Measurements from ENCODE around the gene SCNN1G. TPM values are rescaled to one million over a fixed set of nuclear protein-coding genes. Genes with fewer than 3 reads are reported as not detected.

The SCNN1G gene
- total and polyA plus RNA-seq, 4 donors: not detected

DNA sequence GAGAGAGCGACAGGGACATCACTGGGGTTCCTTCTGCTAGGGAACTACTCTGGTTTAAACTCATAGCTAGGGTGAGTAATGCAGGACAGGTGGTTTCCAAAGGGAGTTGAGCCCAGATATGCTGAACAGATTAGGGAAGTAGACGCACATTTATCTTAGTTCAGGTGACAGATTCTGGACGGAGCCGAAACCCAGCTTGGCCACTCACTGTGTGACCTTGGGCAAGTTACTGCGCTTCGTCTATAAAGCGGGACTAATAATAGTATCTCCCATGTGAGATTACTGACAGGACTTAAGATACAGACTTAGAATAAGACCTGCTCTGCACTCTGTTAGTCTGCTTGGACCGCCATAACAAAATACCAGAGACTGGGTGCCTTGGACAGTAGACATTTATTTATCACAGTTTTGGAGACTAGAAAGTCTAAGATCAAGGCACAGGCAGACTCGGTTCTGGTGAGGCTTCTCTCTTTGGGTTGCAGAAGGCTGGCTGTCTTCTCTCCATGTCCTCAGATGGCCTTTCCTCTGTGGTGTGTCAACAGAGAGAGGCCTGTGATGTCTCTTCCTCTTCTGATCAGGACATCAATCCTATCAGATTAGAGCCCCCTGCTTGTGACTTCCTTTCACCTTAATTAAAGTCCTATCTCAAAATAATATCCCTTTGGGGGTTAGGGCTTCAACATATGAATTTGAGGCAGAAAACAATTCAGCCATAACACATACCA, 12.1 kb downstream of the SCNN1G start:
- no peak for DNase-seq (ENCODE audit: low spot score)
- Histone ChIP-seq H3K36me3 (ENCODE audit: control insufficient read depth in 4 of 4, insufficient read depth in 3 of 4, low read depth in 1 of 4, low read length in 3 of 4) (no peaks in the 10 kb centered on the region), H3K4me3 (ENCODE audit: low read depth in 1 of 3, low read length in 3 of 3) (no peak overlapping the region), H3K9me3 (ENCODE audit: control insufficient read depth in 4 of 4, low read length in 3 of 4) (no peaks in the 10 kb centered on the region), H3K27me3 (ENCODE audit: control insufficient read depth in 4 of 4, insufficient read depth in 4 of 4, low read length in 3 of 4) (peaks cover 0 to 4% (median 0%) of the 10 kb centered on the region in 4 donors), H3K4me1 (ENCODE audit: control insufficient read depth in 4 of 4, insufficient read depth in 4 of 4, low read length in 3 of 4) (no peaks in the 10 kb centered on the region), H3K27ac (ENCODE audit: low read depth in 1 of 2, low read length in 2 of 2) (no peak overlapping the region), H3K9ac (ENCODE audit: low read depth in 1 of 2, low read length in 2 of 2) (no peak overlapping the region)
- no peak for TF ChIP-seq HNF4G (IDR thresholded peaks at IDR 0.05)
- peak in 1 of 2 donors; percentile 6 for TF ChIP-seq RXRA (IDR thresholded peaks at IDR 0.05)
- WGBS: 73% methylated on average over 9 of the region's 9 CpGs

DNA sequence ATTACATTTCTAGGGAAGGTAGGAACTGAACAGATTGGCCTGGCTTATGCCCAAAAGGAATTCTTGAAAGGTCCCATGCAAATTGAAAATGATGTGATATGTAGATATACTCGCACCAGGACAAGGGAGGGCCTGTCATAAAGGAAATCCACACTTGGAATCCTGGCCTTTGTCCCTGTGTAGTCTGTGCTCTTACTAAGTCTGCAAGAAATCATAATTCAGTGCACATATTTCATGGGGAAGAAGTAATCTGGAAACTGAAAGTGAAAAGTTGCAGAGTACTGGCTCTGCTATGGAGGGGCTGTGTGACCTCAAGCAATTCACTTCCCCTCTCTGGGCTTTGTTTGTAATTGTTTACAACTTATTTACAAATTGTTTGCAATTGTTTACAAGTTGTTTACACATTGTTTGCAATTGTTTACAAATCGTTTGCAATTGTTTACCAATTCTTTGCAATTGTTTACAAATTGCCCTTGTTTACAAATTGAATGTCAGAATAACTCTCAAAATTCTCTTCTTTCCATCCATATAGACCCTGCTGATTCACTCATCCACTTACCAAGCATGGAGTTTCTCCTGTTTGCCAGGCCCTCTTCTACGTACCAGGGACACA, 12.9 kb downstream of the SCNN1G start:
- Histone ChIP-seq H3K9ac (ENCODE audit: low read depth in 1 of 2, low read length in 2 of 2) (no peak overlapping the region), H3K9me3 (ENCODE audit: control insufficient read depth in 4 of 4, low read length in 3 of 4) (no peaks in the 10 kb centered on the region), H3K36me3 (ENCODE audit: control insufficient read depth in 4 of 4, insufficient read depth in 3 of 4, low read depth in 1 of 4, low read length in 3 of 4) (no peaks in the 10 kb centered on the region), H3K4me1 (ENCODE audit: control insufficient read depth in 4 of 4, insufficient read depth in 4 of 4, low read length in 3 of 4) (no peaks in the 10 kb centered on the region), H3K27ac (ENCODE audit: low read depth in 1 of 2, low read length in 2 of 2) (no peak overlapping the region), H3K4me3 (ENCODE audit: low read depth in 1 of 3, low read length in 3 of 3) (no peak overlapping the region), H3K27me3 (ENCODE audit: control insufficient read depth in 4 of 4, insufficient read depth in 4 of 4, low read length in 3 of 4) (peaks cover 0 to 4% (median 0%) of the 10 kb centered on the region in 4 donors)
- DNase-seq (ENCODE audit: low spot score): no peak
- no peak for TF ChIP-seq HNF4A (conservative IDR thresholded peaks at IDR 0.05)
- no peak for TF ChIP-seq FOXA2 (IDR thresholded peaks at IDR 0.05)
- no peak for TF ChIP-seq JUND (IDR thresholded peaks at IDR 0.05)
- TF ChIP-seq FOXA1 (IDR thresholded peaks at IDR 0.05): no peak
- TF ChIP-seq NR2F2 (IDR thresholded peaks at IDR 0.05): no peak
- TF ChIP-seq RXRA (IDR thresholded peaks at IDR 0.05): no peak
- TF ChIP-seq, protein P1, sequence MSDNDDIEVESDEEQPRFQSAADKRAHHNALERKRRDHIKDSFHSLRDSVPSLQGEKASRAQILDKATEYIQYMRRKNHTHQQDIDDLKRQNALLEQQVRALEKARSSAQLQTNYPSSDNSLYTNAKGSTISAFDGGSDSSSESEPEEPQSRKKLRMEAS (IDR thresholded peaks at IDR 0.05): no peak
- no peak for TF ChIP-seq SP1 (IDR thresholded peaks at IDR 0.05)
- TF ChIP-seq EGR1 (IDR thresholded peaks at IDR 0.05; ENCODE audit: low read depth in 2 of 2): no peak
- TF ChIP-seq, protein P2, sequence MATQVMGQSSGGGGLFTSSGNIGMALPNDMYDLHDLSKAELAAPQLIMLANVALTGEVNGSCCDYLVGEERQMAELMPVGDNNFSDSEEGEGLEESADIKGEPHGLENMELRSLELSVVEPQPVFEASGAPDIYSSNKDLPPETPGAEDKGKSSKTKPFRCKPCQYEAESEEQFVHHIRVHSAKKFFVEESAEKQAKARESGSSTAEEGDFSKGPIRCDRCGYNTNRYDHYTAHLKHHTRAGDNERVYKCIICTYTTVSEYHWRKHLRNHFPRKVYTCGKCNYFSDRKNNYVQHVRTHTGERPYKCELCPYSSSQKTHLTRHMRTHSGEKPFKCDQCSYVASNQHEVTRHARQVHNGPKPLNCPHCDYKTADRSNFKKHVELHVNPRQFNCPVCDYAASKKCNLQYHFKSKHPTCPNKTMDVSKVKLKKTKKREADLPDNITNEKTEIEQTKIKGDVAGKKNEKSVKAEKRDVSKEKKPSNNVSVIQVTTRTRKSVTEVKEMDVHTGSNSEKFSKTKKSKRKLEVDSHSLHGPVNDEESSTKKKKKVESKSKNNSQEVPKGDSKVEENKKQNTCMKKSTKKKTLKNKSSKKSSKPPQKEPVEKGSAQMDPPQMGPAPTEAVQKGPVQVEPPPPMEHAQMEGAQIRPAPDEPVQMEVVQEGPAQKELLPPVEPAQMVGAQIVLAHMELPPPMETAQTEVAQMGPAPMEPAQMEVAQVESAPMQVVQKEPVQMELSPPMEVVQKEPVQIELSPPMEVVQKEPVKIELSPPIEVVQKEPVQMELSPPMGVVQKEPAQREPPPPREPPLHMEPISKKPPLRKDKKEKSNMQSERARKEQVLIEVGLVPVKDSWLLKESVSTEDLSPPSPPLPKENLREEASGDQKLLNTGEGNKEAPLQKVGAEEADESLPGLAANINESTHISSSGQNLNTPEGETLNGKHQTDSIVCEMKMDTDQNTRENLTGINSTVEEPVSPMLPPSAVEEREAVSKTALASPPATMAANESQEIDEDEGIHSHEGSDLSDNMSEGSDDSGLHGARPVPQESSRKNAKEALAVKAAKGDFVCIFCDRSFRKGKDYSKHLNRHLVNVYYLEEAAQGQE (IDR thresholded peaks at IDR 0.05): no peak
- TF ChIP-seq RAD21 (IDR thresholded peaks at IDR 0.05): no peak
- TF ChIP-seq, protein P3, sequence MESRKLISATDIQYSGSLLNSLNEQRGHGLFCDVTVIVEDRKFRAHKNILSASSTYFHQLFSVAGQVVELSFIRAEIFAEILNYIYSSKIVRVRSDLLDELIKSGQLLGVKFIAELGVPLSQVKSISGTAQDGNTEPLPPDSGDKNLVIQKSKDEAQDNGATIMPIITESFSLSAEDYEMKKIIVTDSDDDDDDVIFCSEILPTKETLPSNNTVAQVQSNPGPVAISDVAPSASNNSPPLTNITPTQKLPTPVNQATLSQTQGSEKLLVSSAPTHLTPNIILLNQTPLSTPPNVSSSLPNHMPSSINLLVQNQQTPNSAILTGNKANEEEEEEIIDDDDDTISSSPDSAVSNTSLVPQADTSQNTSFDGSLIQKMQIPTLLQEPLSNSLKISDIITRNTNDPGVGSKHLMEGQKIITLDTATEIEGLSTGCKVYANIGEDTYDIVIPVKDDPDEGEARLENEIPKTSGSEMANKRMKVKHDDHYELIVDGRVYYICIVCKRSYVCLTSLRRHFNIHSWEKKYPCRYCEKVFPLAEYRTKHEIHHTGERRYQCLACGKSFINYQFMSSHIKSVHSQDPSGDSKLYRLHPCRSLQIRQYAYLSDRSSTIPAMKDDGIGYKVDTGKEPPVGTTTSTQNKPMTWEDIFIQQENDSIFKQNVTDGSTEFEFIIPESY (IDR thresholded peaks at IDR 0.05): no peak
- no peak for TF ChIP-seq TAF1 (conservative IDR thresholded peaks at IDR 0.05)
- TF ChIP-seq, protein P4, sequence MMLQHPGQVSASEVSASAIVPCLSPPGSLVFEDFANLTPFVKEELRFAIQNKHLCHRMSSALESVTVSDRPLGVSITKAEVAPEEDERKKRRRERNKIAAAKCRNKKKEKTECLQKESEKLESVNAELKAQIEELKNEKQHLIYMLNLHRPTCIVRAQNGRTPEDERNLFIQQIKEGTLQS (IDR thresholded peaks at IDR 0.05): no peak
- TF ChIP-seq, protein P5, sequence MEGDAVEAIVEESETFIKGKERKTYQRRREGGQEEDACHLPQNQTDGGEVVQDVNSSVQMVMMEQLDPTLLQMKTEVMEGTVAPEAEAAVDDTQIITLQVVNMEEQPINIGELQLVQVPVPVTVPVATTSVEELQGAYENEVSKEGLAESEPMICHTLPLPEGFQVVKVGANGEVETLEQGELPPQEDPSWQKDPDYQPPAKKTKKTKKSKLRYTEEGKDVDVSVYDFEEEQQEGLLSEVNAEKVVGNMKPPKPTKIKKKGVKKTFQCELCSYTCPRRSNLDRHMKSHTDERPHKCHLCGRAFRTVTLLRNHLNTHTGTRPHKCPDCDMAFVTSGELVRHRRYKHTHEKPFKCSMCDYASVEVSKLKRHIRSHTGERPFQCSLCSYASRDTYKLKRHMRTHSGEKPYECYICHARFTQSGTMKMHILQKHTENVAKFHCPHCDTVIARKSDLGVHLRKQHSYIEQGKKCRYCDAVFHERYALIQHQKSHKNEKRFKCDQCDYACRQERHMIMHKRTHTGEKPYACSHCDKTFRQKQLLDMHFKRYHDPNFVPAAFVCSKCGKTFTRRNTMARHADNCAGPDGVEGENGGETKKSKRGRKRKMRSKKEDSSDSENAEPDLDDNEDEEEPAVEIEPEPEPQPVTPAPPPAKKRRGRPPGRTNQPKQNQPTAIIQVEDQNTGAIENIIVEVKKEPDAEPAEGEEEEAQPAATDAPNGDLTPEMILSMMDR (IDR thresholded peaks at IDR 0.05; ENCODE audit: low read depth, low read length, missing input control): no peak
- no peak for TF ChIP-seq GABPA (IDR thresholded peaks at IDR 0.05 in 1 of 2, conservative IDR thresholded peaks at IDR 0.05 in 1 of 2)
- TF ChIP-seq HNF4G (IDR thresholded peaks at IDR 0.05): no peak
- WGBS: 50% methylated on average over 3 of the region's 3 CpGs
